RWPE2 (cell line): Measurements from ENCODE around the gene POLA2.

ENCODE experiments used
- ATAC-seq: fragments of 200-7000 bp; cut with Tn5 transposase; 3 replicates; pipeline ENCODE4 v1.9.1; 2021; ENCODE audit warnings: low read depth
- DNase-seq: peaks from one replicate; pipeline ENCODE4 v3.0.0-alpha.2; 2020; ENCODE audit warnings: low spot score
- H3K27ac ChIP-seq: fragments of 450-650 bp; 2 replicates; pipeline ENCODE4 v1.5.1; 2017; ENCODE audit warnings: mild to moderate bottlenecking; ENCODE audit not compliant: poor library complexity, severe bottlenecking
- H3K27me3 ChIP-seq: fragments of 250-450 bp; sonication (Bioruptor Pico); 2 replicates; pipeline ENCODE4 v1.5.1; 2021; ENCODE audit warnings: mild to moderate bottlenecking, moderate library complexity; ENCODE audit not compliant: insufficient read depth, poor library complexity, severe bottlenecking
- H3K36me3 ChIP-seq: fragments of 250-450 bp; sonication (Bioruptor Pico); 2 replicates; pipeline ENCODE4 v1.5.1; 2020; ENCODE audit warnings: low read depth, mild to moderate bottlenecking, moderate library complexity
- H3K4me1 ChIP-seq: fragments of 250-450 bp; sonication (Bioruptor Pico); 2 replicates; pipeline ENCODE4 v1.5.1; 2021; ENCODE audit warnings: mild to moderate bottlenecking, moderate library complexity; ENCODE audit not compliant: insufficient read depth, poor library complexity, severe bottlenecking
- H3K4me3 ChIP-seq: fragments of 250-450 bp; sonication (Bioruptor Pico); 2 replicates; pipeline ENCODE4 v1.5.1; 2021; ENCODE audit warnings: mild to moderate bottlenecking, moderate library complexity; ENCODE audit not compliant: severe bottlenecking
- H3K9me3 ChIP-seq: fragments of 250-450 bp; sonication (Bioruptor Pico); 2 replicates; pipeline ENCODE4 v1.5.1; 2021; ENCODE audit warnings: mild to moderate bottlenecking, moderate library complexity; ENCODE audit not compliant: severe bottlenecking
- TF ChIP-seq, protein P1 (sequence below): fragments of 450-650 bp; IDR thresholded peaks from one replicate; pipeline ENCODE4 v1.5.1; 2017; ENCODE audit warnings: mild to moderate bottlenecking, moderate library complexity; ENCODE audit not compliant: poor library complexity, severe bottlenecking

POLA2 gene

DNA sequence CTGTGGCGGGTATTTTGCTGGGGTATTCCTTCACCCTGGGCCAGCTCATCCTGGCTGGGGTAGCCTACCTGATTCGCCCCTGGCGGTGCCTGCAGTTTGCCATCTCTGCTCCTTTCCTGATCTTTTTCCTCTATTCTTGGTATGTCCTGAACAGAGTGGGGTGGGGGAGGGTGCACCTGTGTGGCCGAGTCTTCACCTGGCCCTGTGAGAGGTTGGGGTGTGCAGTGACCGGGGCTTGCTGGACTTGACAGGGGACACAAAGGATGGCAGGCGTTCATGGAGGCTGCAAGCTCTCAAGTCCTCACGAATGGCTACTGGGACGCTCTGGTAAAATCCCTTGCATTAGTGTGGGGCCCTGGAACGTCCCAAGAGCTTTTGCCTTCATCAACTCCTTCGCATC lies 40.7 kb upstream of the POLA2 start:
- Histone ChIP-seq H3K4me1 (peaks cover 8% of the 10 kb centered on the region), H3K27me3 (no peaks in the 10 kb centered on the region), H3K27ac (no peak overlapping the region), H3K4me3 (no peak overlapping the region), H3K9me3 (no peaks in the 10 kb centered on the region), H3K36me3 (no peaks in the 10 kb centered on the region)
- TF ChIP-seq, protein P1, sequence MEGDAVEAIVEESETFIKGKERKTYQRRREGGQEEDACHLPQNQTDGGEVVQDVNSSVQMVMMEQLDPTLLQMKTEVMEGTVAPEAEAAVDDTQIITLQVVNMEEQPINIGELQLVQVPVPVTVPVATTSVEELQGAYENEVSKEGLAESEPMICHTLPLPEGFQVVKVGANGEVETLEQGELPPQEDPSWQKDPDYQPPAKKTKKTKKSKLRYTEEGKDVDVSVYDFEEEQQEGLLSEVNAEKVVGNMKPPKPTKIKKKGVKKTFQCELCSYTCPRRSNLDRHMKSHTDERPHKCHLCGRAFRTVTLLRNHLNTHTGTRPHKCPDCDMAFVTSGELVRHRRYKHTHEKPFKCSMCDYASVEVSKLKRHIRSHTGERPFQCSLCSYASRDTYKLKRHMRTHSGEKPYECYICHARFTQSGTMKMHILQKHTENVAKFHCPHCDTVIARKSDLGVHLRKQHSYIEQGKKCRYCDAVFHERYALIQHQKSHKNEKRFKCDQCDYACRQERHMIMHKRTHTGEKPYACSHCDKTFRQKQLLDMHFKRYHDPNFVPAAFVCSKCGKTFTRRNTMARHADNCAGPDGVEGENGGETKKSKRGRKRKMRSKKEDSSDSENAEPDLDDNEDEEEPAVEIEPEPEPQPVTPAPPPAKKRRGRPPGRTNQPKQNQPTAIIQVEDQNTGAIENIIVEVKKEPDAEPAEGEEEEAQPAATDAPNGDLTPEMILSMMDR: no peak
- ATAC-seq: no peak
- no peak for DNase-seq

DNA sequence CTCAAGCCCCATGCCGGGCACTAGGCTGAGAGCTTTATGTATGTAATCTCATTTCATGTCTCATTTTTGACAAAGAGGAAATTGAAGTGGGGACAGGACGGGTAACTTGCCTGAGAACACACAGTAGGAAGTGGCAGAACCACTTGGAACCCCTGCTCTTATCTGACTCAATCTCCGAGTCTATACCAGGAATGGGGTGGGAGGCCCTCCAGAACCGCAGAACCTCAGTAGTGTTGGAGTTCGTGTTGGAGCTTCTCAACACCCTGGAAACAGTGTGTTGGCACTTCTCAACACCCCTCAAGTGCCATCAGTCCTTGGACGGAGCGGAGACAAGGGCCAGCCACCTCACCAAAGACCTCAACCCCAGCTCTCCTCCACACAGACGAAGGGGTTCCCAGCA lies 38.8 kb upstream of the POLA2 start:
- Histone ChIP-seq H3K36me3 (no peaks in the 10 kb centered on the region), H3K27ac (no peak overlapping the region), H3K27me3 (no peaks in the 10 kb centered on the region), H3K9me3 (no peaks in the 10 kb centered on the region), H3K4me3 (no peak overlapping the region), H3K4me1 (peaks cover 10% of the 10 kb centered on the region)
- TF ChIP-seq, protein P1: no peak
- ATAC-seq: no peak
- no peak for DNase-seq

DNA sequence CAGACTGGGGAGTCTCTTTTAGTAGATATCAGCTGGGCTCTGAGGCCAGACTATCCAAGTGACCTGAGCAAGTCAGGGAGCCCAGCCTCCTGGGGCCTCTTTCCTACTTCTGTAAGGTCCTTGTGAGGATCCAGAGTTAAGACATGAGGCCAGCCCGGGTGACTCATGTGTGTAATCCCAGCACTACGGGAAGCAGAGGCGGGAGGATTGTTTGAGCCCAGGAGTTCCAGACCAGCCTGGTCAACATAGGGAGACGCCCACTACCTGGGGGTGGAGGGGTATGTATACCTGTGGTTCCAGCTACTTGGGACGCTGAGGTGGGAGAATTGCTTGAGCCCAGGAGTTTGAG lies 36.9 kb upstream of the POLA2 start:
- peak overlapping the region; percentile 49 for H3K27ac ChIP-seq

DNA sequence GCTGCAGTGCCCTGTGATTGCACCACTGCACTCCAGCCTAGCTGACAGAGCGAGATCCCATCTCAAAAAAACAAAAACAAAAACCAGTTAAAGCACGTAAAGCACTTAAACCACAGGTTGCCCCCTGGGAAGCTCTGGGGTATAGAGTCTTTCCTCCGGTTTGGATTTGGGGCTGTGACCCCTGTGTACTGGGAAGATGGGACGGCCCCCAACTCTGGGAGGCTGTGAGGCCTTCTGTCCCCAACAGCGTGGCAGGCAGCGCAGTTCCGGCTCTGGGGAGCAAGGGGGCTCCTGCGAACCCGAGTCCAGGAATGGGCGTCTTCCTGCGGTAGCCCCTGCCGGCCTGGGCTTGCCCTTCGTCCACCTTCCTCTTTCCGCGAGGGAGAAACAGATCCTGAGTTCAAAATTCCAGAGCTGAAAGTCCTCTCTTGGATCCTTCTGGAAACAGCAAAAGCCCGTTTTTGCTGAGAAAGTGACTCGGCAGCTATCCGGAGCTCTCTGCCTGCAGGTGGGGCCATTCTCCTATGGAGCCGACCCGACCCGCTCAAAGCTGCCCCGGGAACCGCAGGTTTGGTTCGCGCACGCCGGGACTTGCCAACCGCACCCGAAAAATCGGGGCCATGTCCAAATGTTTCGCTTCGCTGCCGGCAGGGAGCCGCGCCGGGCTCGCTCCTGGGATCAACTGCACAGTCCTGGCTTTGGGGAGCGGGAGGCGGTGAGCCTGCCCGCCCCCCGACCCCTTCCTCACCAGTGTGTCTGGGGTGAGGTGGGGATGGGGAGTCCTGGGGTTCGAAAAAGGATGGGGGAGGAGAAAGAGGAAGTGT lies 36.3 kb upstream of the POLA2 start:
- TF ChIP-seq, protein P1: peak; percentile 80
- Histone ChIP-seq H3K4me1 (peaks cover 10% of the 10 kb centered on the region), H3K27ac (peak overlapping the region; percentile 49), H3K4me3 (peak overlapping the region; percentile 20), H3K27me3 (no peaks in the 10 kb centered on the region), H3K9me3 (no peaks in the 10 kb centered on the region), H3K36me3 (no peaks in the 10 kb centered on the region)
- peak; percentile 79 for ATAC-seq
- no peak for DNase-seq

More for the DNA sequence above, 36.9 kb upstream of the POLA2 start:
- Histone ChIP-seq H3K4me1 (peaks cover 10% of the 10 kb centered on the region), H3K27me3 (no peaks in the 10 kb centered on the region), H3K4me3 (no peak overlapping the region), H3K9me3 (no peaks in the 10 kb centered on the region), H3K36me3 (no peaks in the 10 kb centered on the region)
- TF ChIP-seq, protein P1: no peak
- peak; percentile 92 for ATAC-seq
- DNase-seq: no peak

DNA sequence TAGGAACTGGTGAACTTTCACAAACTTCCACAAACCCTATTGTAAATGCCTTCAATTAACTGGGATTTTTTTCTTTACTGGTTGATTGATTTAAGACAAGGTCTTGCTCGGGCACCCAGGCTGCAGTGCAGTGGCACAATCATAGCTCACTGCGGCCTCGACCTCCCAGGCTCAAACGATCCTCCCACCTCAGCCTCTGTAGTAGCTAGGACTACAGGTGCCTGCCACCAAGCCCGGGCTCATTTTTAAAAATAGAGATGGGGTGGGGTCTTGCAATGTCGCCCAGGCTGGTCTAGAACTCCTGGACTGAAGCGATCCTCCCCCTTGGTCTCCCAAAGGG lies 35.7 kb upstream of the POLA2 start:
- Histone ChIP-seq H3K4me3 (peak overlapping the region; percentile 20), H3K9me3 (no peaks in the 10 kb centered on the region), H3K4me1 (peaks cover 10% of the 10 kb centered on the region), H3K27me3 (no peaks in the 10 kb centered on the region), H3K27ac (peak overlapping the region; percentile 49), H3K36me3 (no peaks in the 10 kb centered on the region)
- ATAC-seq (no peak), DNase-seq (no peak)
- TF ChIP-seq, protein P1: no peak
